IMR-90 (cell line): Measurements from ENCODE around the gene ZNF772. TPM values are rescaled to one million over a fixed set of nuclear protein-coding genes. Genes with fewer than 3 reads are reported as not detected.

ENCODE experiments used
- ATAC-seq: fragments of 200-7000 bp; cut with Tn5 transposase; 2 replicates; pipeline ENCODE4 v1.9.1; 2020; ENCODE audit warnings: low read depth, mild to moderate bottlenecking, moderate library complexity
- BruUV-seq: library from RNA; stranded (reverse); fragments of 400-500 nt; replicated peaks from 2 replicates; lab custom pipeline; 2021; lab: Mats Ljungman, UMichigan
- CTCF ChIA-PET: fragments of 300-600 bp; formaldehyde crosslinking; extraction: SDS; loops from one replicate; lab custom pipeline; 2021; ENCODE audit warnings: antibody characterized with exemption; lab: Yijun Ruan, JAX
- POLR2A ChIA-PET: fragments of 300-600 bp; sonication (Branson Sonifier 250); formaldehyde crosslinking; loops from one replicate; lab custom pipeline; 2022; ENCODE audit warnings: antibody characterized with exemption; ENCODE audit not compliant: unreplicated experiment; lab: Charles Lee
- DNase-seq: peaks from one replicate; pipeline ENCODE4 v3.0.0; 2013
- H2AFZ ChIP-seq: replicated peaks from 2 replicates; pipeline ENCODE3; 2013; ENCODE audit warnings: low read length, mild to moderate bottlenecking; ENCODE audit not compliant: poor library complexity
- H2AK5ac ChIP-seq: 2 replicates; pipeline ENCODE4 v1.6.1; 2013; ENCODE audit warnings: low read depth, low read length, inconsistent platforms
- H2AK9ac ChIP-seq: replicated peaks from 2 replicates; pipeline ENCODE3; 2013; ENCODE audit warnings: mild to moderate bottlenecking, low read depth, low read length, moderate library complexity; ENCODE audit not compliant: poor library complexity
- H2BK120ac ChIP-seq: 2 replicates; pipeline ENCODE4 v1.6.1; 2013; ENCODE audit warnings: low read depth, low read length, inconsistent platforms
- H2BK15ac ChIP-seq: 3 replicates; pipeline ENCODE4 v1.6.1; 2013; ENCODE audit warnings: low read depth, low read length, inconsistent platforms
- H2BK20ac ChIP-seq: 2 replicates; pipeline ENCODE4 v1.6.1; 2013; ENCODE audit warnings: low read depth, mild to moderate bottlenecking, inconsistent platforms, low read length, moderate library complexity
- H2BK5ac ChIP-seq: 2 replicates; pipeline ENCODE4 v1.6.1; 2013; ENCODE audit warnings: mild to moderate bottlenecking, low read depth, low read length, inconsistent platforms; ENCODE audit not compliant: poor library complexity, severe bottlenecking
- H3K14ac ChIP-seq: replicated peaks from 2 replicates; pipeline ENCODE4 v1.6.1; 2013; ENCODE audit warnings: low read depth, low read length, inconsistent platforms
- H3K18ac ChIP-seq: 2 replicates; pipeline ENCODE4 v1.6.1; 2013; ENCODE audit warnings: low read depth, low read length, control low read depth
- H3K23ac ChIP-seq: 2 replicates; pipeline ENCODE4 v1.6.1; 2013; ENCODE audit warnings: low read depth, low read length, inconsistent platforms
- H3K27ac ChIP-seq: 2 replicates; pipeline ENCODE4 v1.5.1; 2013; ENCODE audit warnings: mild to moderate bottlenecking, control low read depth, low read length; ENCODE audit not compliant: insufficient read depth
- H3K27me3 ChIP-seq: 2 replicates; pipeline ENCODE4 v1.6.1; 2013; ENCODE audit warnings: low read length; ENCODE audit not compliant: control insufficient read depth, insufficient read depth
- H3K36me3 ChIP-seq: 2 replicates; pipeline ENCODE4 v1.6.1; 2013; ENCODE audit warnings: low read length, mixed read lengths; ENCODE audit not compliant: control insufficient read depth, insufficient read depth
- H3K4ac ChIP-seq: 2 replicates; pipeline ENCODE4 v1.6.1; 2013; ENCODE audit warnings: low read depth, low read length, inconsistent platforms
- H3K4me1 ChIP-seq: 2 replicates; pipeline ENCODE4 v1.6.1; 2013; ENCODE audit warnings: low read length, mixed read lengths; ENCODE audit not compliant: control insufficient read depth, insufficient read depth
- H3K4me2 ChIP-seq: 2 replicates; pipeline ENCODE4 v1.6.1; 2013; ENCODE audit warnings: low read depth, mild to moderate bottlenecking, control low read depth, low read length, moderate library complexity
- H3K4me3 ChIP-seq: 2 replicates; pipeline ENCODE4 v1.5.1; 2013; ENCODE audit warnings: low read depth, mild to moderate bottlenecking, control low read depth, low read length, moderate library complexity; ENCODE audit not compliant: insufficient read depth
- H3K56ac ChIP-seq: 2 replicates; pipeline ENCODE4 v1.6.1; 2013; ENCODE audit warnings: low read length, inconsistent platforms; ENCODE audit not compliant: insufficient read depth; ENCODE audit errors: extremely low read depth
- H3K79me1 ChIP-seq, 2 experiments: 2 replicates each; pipeline ENCODE4 v1.6.1; 2013; ENCODE audit warnings: low read length in 2 of 2, inconsistent platforms in 1 of 2, low read depth in 1 of 2
- H3K9ac ChIP-seq: 2 replicates; pipeline ENCODE4 v1.6.1; 2013; ENCODE audit warnings: low read depth, low read length, control low read depth
- H3K9me1 ChIP-seq: 2 replicates; pipeline ENCODE4 v1.6.1; 2013; ENCODE audit warnings: low read length, inconsistent platforms; ENCODE audit not compliant: insufficient read depth
- H3K9me3 ChIP-seq: 2 replicates; pipeline ENCODE4 v1.6.1; 2013; ENCODE audit warnings: low read length; ENCODE audit not compliant: control insufficient read depth, insufficient read depth
- H4K20me1 ChIP-seq: 2 replicates; pipeline ENCODE4 v1.6.1; 2013; ENCODE audit warnings: low read length, inconsistent platforms; ENCODE audit not compliant: insufficient read depth
- H4K5ac ChIP-seq: 2 replicates; pipeline ENCODE4 v1.6.1; 2013; ENCODE audit warnings: mild to moderate bottlenecking, low read depth, low read length, control low read depth
- H4K8ac ChIP-seq, 2 experiments: 2 replicates each; pipeline ENCODE4 v1.6.1; 2013; ENCODE audit warnings: low read depth in 2 of 2, low read length in 2 of 2, control low read depth in 1 of 2, inconsistent platforms in 1 of 2
- H4K91ac ChIP-seq: 2 replicates; pipeline ENCODE4 v1.6.1; 2013; ENCODE audit warnings: low read depth, low read length, inconsistent platforms; ENCODE audit not compliant: insufficient read depth
- BHLHE40 ChIP-seq: fragments of 150-350 bp; IDR thresholded peaks from 2 replicates; pipeline ENCODE4 v1.6.1; 2016; ENCODE audit warnings: mild to moderate bottlenecking, low read depth, low read length
- CEBPB ChIP-seq: IDR thresholded peaks from 2 replicates; pipeline ENCODE4 v1.6.1; 2012; ENCODE audit warnings: low read depth, low read length, improper control_type of control experiment
- CHD1 ChIP-seq: IDR thresholded peaks from 2 replicates; pipeline ENCODE4 v1.6.1; 2012; ENCODE audit warnings: low read depth, low read length, improper control_type of control experiment
- CTCF ChIP-seq: conservative IDR thresholded peaks from 2 replicates; pipeline ENCODE4 v1.5.1; 2012; ENCODE audit warnings: mild to moderate bottlenecking, low read depth, low read length, improper control_type of control experiment
- ELK1 ChIP-seq: fragments of 150-350 bp; IDR thresholded peaks from 2 replicates; pipeline ENCODE4 v1.6.1; 2016; ENCODE audit warnings: low read depth, mild to moderate bottlenecking, low read length, moderate library complexity, borderline replicate concordance
- FOS ChIP-seq: fragments of 150-350 bp; IDR thresholded peaks from 2 replicates; pipeline ENCODE4 v1.6.1; 2016; ENCODE audit warnings: low read depth, low read length
- MAFK ChIP-seq: IDR thresholded peaks from 2 replicates; pipeline ENCODE4 v1.6.1; 2012; ENCODE audit warnings: low read depth, low read length, improper control_type of control experiment
- MAZ ChIP-seq: IDR thresholded peaks from 2 replicates; pipeline ENCODE4 v1.6.1; 2012; ENCODE audit warnings: low read depth, mild to moderate bottlenecking, low read length, improper control_type of control experiment, moderate library complexity, borderline replicate concordance
- MXI1 ChIP-seq: IDR thresholded peaks from 2 replicates; pipeline ENCODE4 v1.6.1; 2012; ENCODE audit warnings: low read depth, mild to moderate bottlenecking, low read length, moderate library complexity, borderline replicate concordance
- NFE2L2 ChIP-seq: fragments of 150-350 bp; IDR thresholded peaks from 2 replicates; pipeline ENCODE4 v1.6.1; 2016; ENCODE audit warnings: low read depth, mild to moderate bottlenecking, low read length
- POLR2A ChIP-seq: IDR thresholded peaks from 2 replicates; pipeline ENCODE4 v1.6.1; 2012; ENCODE audit warnings: mild to moderate bottlenecking, low read depth, low read length
- RAD21 ChIP-seq: IDR thresholded peaks from 2 replicates; pipeline ENCODE4 v1.6.1; 2012; ENCODE audit warnings: low read length, improper control_type of control experiment
- RCOR1 ChIP-seq: IDR thresholded peaks from 2 replicates; pipeline ENCODE4 v1.6.1; 2012; ENCODE audit warnings: mild to moderate bottlenecking, low read length, improper control_type of control experiment; ENCODE audit not compliant: insufficient replicate concordance
- RFX5 ChIP-seq: IDR thresholded peaks from 2 replicates; pipeline ENCODE4 v1.8.0; 2012; ENCODE audit warnings: low read depth, mild to moderate bottlenecking, low read length, moderate library complexity
- SMC3 ChIP-seq: fragments of 150-350 bp; IDR thresholded peaks from 2 replicates; pipeline ENCODE4 v1.6.1; 2016; ENCODE audit warnings: low read depth, mild to moderate bottlenecking, antibody characterized with exemption, low read length, moderate library complexity
- USF2 ChIP-seq: fragments of 150-350 bp; IDR thresholded peaks from 2 replicates; pipeline ENCODE4 v1.6.1; 2017; ENCODE audit warnings: mild to moderate bottlenecking, antibody characterized with exemption, low read length, low read depth
- WGBS, 2 experiments: methylation state at CpG; one replicate each; pipeline versions ENCODE4 v1.1.5 to v1.1.7; 2013; ENCODE audit warnings: missing lambda C conversion rate in 2 of 2; ENCODE audit not compliant: insufficient read length in 1 of 2; ENCODE audit errors: extremely low coverage in 2 of 2; 5-methylcytosine and 5-hydroxymethylcytosine counted together
- dilution Hi-C: fragments of 300-500 bp; cut with HindIII; formaldehyde crosslinking; loops from one replicate; pipeline ENCODE4 v1.14.3; 2018; ENCODE audit warnings: low sequenced_read_pairs; ENCODE audit not compliant: unreplicated experiment
- in situ Hi-C: fragments of 300-500 bp; cut with MboI; formaldehyde crosslinking; loops from 3 replicates; pipeline ENCODE4 v1.14.3; 2019; ENCODE audit warnings: low sequenced_read_pairs, inconsistent platforms, mixed read lengths
- intact Hi-C: fragments of 100-400 bp; cut with micrococcal nuclease; formaldehyde crosslinking; loops from 2 replicates; pipeline ENCODE4 v1.10.0; 2022
- polyA plus RNA-seq, 3 experiments: library from polyadenylated mRNA; depleted of rRNA; stranded (reverse); fragments of >200 nt; gene quantifications; 2 replicates each; pipeline ENCODE4 v1.2.3, GENCODE V29; 2012; ENCODE audit warnings: low replicate concordance in 1 of 3
- total RNA-seq: library from RNA; depleted of rRNA; stranded (reverse); fragments of >200 nt; gene quantifications from 2 replicates; pipeline ENCODE4 v1.2.3, GENCODE V29; 2012

ZNF772 gene
- total and polyA plus RNA-seq, 2 of the 4 experiments (the other 2 are of a cell fraction) = 4.6 to 33.0 TPM

- intact Hi-C loops (no loop called here), in situ Hi-C loops (no loop called here), dilution Hi-C loops (no loop called here)
- Histone ChIP-seq H4K5ac (no peak overlapping the region), H2BK20ac (no peak overlapping the region), H3K4me2 (no peak overlapping the region), H3K4me3 (no peak overlapping the region), H4K20me1 (no peaks in the 10 kb centered on the region), H2AK9ac (no peak overlapping the region), H2AK5ac (no peak overlapping the region), H2BK15ac (no peak overlapping the region), H3K14ac (no peak overlapping the region), H3K56ac (no peak overlapping the region), H2BK120ac (no peak overlapping the region), H3K18ac (no peak overlapping the region), H3K9me3 (peaks cover 18% of the 10 kb centered on the region), H2AFZ (peak overlapping the region; percentile 58), H3K36me3 (peaks cover 42% of the 10 kb centered on the region), H3K4me1 (no peaks in the 10 kb centered on the region), H3K27me3 (no peaks in the 10 kb centered on the region), H3K9ac (no peak overlapping the region), H3K23ac (no peak overlapping the region), H2BK5ac (no peak overlapping the region), H3K4ac (no peak overlapping the region), H4K8ac (no peak overlapping the region), H3K27ac (no peak overlapping the region), H4K91ac (no peak overlapping the region), H3K79me1 (peaks cover 13 to 33% of the 10 kb centered on the region in 2 experiments), H3K9me1 (no peaks in the 10 kb centered on the region)
- no peak for DNase-seq
- POLR2A ChIA-PET = no interaction called here
- CTCF ChIA-PET = no interaction called here
- TF ChIP-seq RFX5 = no peak
- TF ChIP-seq RAD21 = no peak
- TF ChIP-seq SMC3 = no peak
- no peak for TF ChIP-seq NFE2L2
- TF ChIP-seq FOS = no peak
- TF ChIP-seq RCOR1 = no peak
- TF ChIP-seq POLR2A = no peak
- TF ChIP-seq MAFK = no peak
- TF ChIP-seq ELK1 = no peak
- TF ChIP-seq CTCF = no peak
- no peak for TF ChIP-seq MXI1
- no peak for TF ChIP-seq CEBPB
- TF ChIP-seq CHD1 = no peak
- TF ChIP-seq MAZ = no peak
- TF ChIP-seq USF2 = no peak
- no peak for TF ChIP-seq BHLHE40
- no CpG with 5 or more reads among the region's 4 CpGs for WGBS, 2 experiments
- no TSS peak for BruUV-seq
- ATAC-seq = no peak
Observed at GRCh38 chr19:57419439-57419838, 57.9 kb downstream of the ZNF772 start.
